PC-9 (cell line): ENCODE results near the gene GPBAR1. TPM values are rescaled to one million over a fixed set of nuclear protein-coding genes. Genes with fewer than 3 reads are reported as not detected.

Source experiments
- BruUV-seq: library from RNA; stranded (reverse); fragments of 400-500 nt; replicated peaks from 2 replicates; lab custom pipeline; 2021; lab: Mats Ljungman, UMichigan
- CTCF ChIA-PET: fragments of 300-600 bp; sonication (Branson Sonifier 250); formaldehyde crosslinking; loops from one replicate; lab custom pipeline; 2022; ENCODE audit warnings: antibody characterized with exemption; lab: Charles Lee
- POLR2A ChIA-PET: fragments of 300-600 bp; sonication (Branson Sonifier 250); formaldehyde crosslinking; loops from one replicate; lab custom pipeline; 2022; ENCODE audit warnings: antibody characterized with exemption; ENCODE audit not compliant: unreplicated experiment; lab: Charles Lee
- DNase-seq, 2 experiments: peaks; one replicate each; pipeline versions ENCODE4 v3.0.0 to v3.0.0-alpha.2; 2015 to 2022; ENCODE audit warnings: mixed read lengths in 1 of 2
- H2AFZ ChIP-seq: fragments of 200-600 bp; sonication (generic); 2 replicates; pipeline ENCODE4 v1.8.1; 2017; ENCODE audit warnings: antibody characterized with exemption
- H3F3A ChIP-seq: fragments of 200-600 bp; sonication (generic); 2 replicates; pipeline ENCODE4 v1.8.1; 2017; ENCODE audit warnings: antibody characterized with exemption, mild to moderate bottlenecking, low read depth; ENCODE audit not compliant: insufficient read depth
- H3K27ac ChIP-seq: fragments of 200-600 bp; sonication (generic); 2 replicates; pipeline ENCODE4 v1.6.1; 2016; ENCODE audit warnings: mixed run types
- H3K27me3 ChIP-seq: fragments of 200-600 bp; sonication (generic); 2 replicates; pipeline ENCODE4 v1.6.1; 2016; ENCODE audit warnings: low read depth, mixed run types; ENCODE audit not compliant: insufficient read depth
- H3K36me3 ChIP-seq: fragments of 200-600 bp; sonication (generic); 2 replicates; pipeline ENCODE4 v1.6.1; 2016; ENCODE audit warnings: low read depth, mixed run types
- H3K4me1 ChIP-seq: fragments of 200-600 bp; sonication (generic); replicated peaks from 2 replicates; pipeline ENCODE4 v1.6.1; 2016; ENCODE audit warnings: mixed run types; ENCODE audit not compliant: insufficient read depth
- H3K4me2 ChIP-seq: fragments of 200-600 bp; sonication (generic); 2 replicates; pipeline ENCODE4 v1.6.1; 2017; ENCODE audit warnings: mixed run types
- H3K4me3 ChIP-seq: fragments of 200-600 bp; sonication (generic); 2 replicates; pipeline ENCODE4 v1.6.1; 2016; ENCODE audit warnings: mixed run types
- H3K79me2 ChIP-seq: fragments of 200-600 bp; sonication (generic); 2 replicates; pipeline ENCODE4 v1.6.1; 2017; ENCODE audit warnings: low read depth, mixed run types
- H3K9me2 ChIP-seq: fragments of 200-600 bp; sonication (generic); 2 replicates; pipeline ENCODE4 v1.8.1; 2017; ENCODE audit warnings: mild to moderate bottlenecking; ENCODE audit not compliant: insufficient read depth
- H3K9me3 ChIP-seq: fragments of 200-600 bp; sonication (generic); 2 replicates; pipeline ENCODE4 v1.8.1; 2016; ENCODE audit warnings: low read depth; ENCODE audit not compliant: insufficient read depth
- H4K20me1 ChIP-seq: fragments of 200-600 bp; sonication (generic); 2 replicates; pipeline ENCODE4 v1.8.1; 2017; ENCODE audit not compliant: insufficient read depth
- EZH2 ChIP-seq: fragments of 200-600 bp; sonication (generic); IDR thresholded peaks from 2 replicates; pipeline ENCODE4 v1.8.0; 2017; ENCODE audit warnings: antibody characterized with exemption, low read depth
- intact Hi-C: fragments of 100-400 bp; cut with micrococcal nuclease; formaldehyde crosslinking; loops from one replicate; pipeline ENCODE4 v1.10.0; 2022; ENCODE audit not compliant: unreplicated experiment
- total RNA-seq: library from RNA; stranded (reverse); gene quantifications from 2 replicates; pipeline ENCODE4 v1.2.3, GENCODE V29; 2021
- TF ChIP-seq, protein P1 (sequence below): fragments of 200-600 bp; sonication (generic); conservative IDR thresholded peaks from 2 replicates; pipeline ENCODE4 v1.6.1; 2017; ENCODE audit warnings: mixed run types, antibody characterized with exemption, mild to moderate bottlenecking, moderate library complexity

GPBAR1 gene
- total RNA-seq, 1 experiment from 2014 or later, result 0.22 TPM

DNA sequence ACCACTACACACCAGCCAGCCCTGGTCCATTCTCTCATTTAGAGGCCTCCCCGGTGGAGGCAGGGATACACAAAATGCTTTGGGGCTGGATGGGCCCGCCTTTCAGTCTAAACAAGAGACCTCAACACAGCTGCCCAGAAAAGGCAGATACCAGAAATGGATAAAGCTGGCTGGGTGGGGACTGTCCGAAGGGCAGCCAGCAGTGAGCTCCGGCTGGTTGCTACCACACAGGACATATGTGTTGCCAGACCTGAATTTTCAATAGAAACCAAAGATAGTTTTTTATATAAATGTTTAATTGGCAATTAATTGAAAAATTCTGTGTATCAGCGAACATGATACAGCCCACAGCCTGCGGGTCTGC, 1.4 kb downstream of the GPBAR1 start:
- Histone ChIP-seq H3K4me3 (no peak overlapping the region), H3F3A (peaks cover 12% of the 10 kb centered on the region; the same call in 1 of the 2 replicates), H3K4me2 (no peak overlapping the region), H2AFZ (no peak overlapping the region), H3K9me3 (no peaks in the 10 kb centered on the region), H3K36me3 (peaks cover 1% of the 10 kb centered on the region; the same call in 1 of the 2 replicates), H4K20me1 (peaks cover 13% of the 10 kb centered on the region; the same call in 1 of the 2 replicates), H3K4me1 (no peaks in the 10 kb centered on the region), H3K9me2 (no peaks in the 10 kb centered on the region), H3K27me3 (no peaks in the 10 kb centered on the region), H3K79me2 (0 out of 2 replicates have a peak, but pooled peaks cover 5% of the 10 kb centered on the region), H3K27ac (no peak overlapping the region)
- intact Hi-C loops, result no loop called here
- no peak for TF ChIP-seq EZH2
- TF ChIP-seq, protein P1, sequence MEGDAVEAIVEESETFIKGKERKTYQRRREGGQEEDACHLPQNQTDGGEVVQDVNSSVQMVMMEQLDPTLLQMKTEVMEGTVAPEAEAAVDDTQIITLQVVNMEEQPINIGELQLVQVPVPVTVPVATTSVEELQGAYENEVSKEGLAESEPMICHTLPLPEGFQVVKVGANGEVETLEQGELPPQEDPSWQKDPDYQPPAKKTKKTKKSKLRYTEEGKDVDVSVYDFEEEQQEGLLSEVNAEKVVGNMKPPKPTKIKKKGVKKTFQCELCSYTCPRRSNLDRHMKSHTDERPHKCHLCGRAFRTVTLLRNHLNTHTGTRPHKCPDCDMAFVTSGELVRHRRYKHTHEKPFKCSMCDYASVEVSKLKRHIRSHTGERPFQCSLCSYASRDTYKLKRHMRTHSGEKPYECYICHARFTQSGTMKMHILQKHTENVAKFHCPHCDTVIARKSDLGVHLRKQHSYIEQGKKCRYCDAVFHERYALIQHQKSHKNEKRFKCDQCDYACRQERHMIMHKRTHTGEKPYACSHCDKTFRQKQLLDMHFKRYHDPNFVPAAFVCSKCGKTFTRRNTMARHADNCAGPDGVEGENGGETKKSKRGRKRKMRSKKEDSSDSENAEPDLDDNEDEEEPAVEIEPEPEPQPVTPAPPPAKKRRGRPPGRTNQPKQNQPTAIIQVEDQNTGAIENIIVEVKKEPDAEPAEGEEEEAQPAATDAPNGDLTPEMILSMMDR, result no peak
- ChIA-PET POLR2A (no interaction called here), CTCF (no interaction called here)
- DNase-seq, result no peak
- BruUV-seq, result no TSS peak

DNA sequence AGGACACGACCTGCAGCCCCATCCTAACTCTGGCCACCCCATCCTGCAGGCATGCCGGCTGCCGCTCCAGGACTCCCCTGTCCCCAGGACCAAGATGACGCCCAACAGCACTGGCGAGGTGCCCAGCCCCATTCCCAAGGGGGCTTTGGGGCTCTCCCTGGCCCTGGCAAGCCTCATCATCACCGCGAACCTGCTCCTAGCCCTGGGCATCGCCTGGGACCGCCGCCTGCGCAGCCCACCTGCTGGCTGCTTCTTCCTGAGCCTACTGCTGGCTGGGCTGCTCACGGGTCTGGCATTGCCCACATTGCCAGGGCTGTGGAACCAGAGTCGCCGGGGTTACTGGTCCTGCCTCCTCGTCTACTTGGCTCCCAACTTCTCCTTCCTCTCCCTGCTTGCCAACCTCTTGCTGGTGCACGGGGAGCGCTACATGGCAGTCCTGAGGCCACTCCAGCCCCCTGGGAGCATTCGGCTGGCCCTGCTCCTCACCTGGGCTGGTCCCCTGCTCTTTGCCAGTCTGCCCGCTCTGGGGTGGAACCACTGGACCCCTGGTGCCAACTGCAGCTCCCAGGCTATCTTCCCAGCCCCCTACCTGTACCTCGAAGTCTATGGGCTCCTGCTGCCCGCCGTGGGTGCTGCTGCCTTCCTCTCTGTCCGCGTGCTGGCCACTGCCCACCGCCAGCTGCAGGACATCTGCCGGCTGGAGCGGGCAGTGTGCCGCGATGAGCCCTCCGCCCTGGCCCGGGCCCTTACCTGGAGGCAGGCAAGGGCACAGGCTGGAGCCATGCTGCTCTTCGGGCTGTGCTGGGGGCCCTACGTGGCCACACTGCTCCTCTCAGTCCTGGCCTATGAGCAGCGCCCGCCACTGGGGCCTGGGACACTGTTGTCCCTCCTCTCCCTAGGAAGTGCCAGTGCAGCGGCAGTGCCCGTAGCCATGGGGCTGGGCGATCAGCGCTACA, 2.1 kb downstream of the GPBAR1 start:
- H3F3A ChIP-seq, result peaks cover 12% of the 10 kb centered on the region; the same call in 1 of the 2 replicates
- peaks cover 19% of the 10 kb centered on the region; the same call in 1 of the 2 replicates for H4K20me1 ChIP-seq
- POLR2A ChIA-PET, result no interaction called here
- no peaks in the 10 kb centered on the region for H3K9me2 ChIP-seq
- no TSS peak for BruUV-seq
- no peak overlapping the region for H3K27ac ChIP-seq
- no peak overlapping the region for H2AFZ ChIP-seq
- TF ChIP-seq, protein P1, result no peak
- TF ChIP-seq EZH2, result no peak
- no peaks in the 10 kb centered on the region for H3K9me3 ChIP-seq
- peaks cover 7% of the 10 kb centered on the region; the same call in 1 of the 2 replicates for H3K36me3 ChIP-seq
- intact Hi-C loops, result no loop called here
- no peaks in the 10 kb centered on the region for H3K27me3 ChIP-seq
- CTCF ChIA-PET, result no interaction called here
- DNase-seq, result no peak
- H3K4me3 ChIP-seq, result no peak overlapping the region
- no peaks in the 10 kb centered on the region for H3K4me1 ChIP-seq
- H3K4me2 ChIP-seq, result no peak overlapping the region
- H3K79me2 ChIP-seq, result peaks cover 12% of the 10 kb centered on the region

GRCh38 chr2:218263817-218264641, 3.2 kb downstream of the GPBAR1 start:
- H3K4me2 ChIP-seq, result no peak overlapping the region
- intact Hi-C loops, result no loop called here

More at GRCh38 chr2:218263817-218264641, 3.2 kb downstream of the GPBAR1 start:
- Histone ChIP-seq H3K36me3 (peaks cover 7% of the 10 kb centered on the region; the same call in 1 of the 2 replicates), H3K9me3 (no peaks in the 10 kb centered on the region), H3F3A (peaks cover 6% of the 10 kb centered on the region; the same call in 1 of the 2 replicates), H3K27ac (no peak overlapping the region), H3K9me2 (no peaks in the 10 kb centered on the region), H4K20me1 (peaks cover 23% of the 10 kb centered on the region), H3K79me2 (peaks cover 22% of the 10 kb centered on the region), H3K4me3 (no peak overlapping the region), H3K27me3 (no peaks in the 10 kb centered on the region), H2AFZ (no peak overlapping the region), H3K4me1 (peaks cover 4% of the 10 kb centered on the region)
- no peak for DNase-seq
- POLR2A ChIA-PET, result no interaction called here
- CTCF ChIA-PET, result no interaction called here
- BruUV-seq, result no TSS peak
- TF ChIP-seq, protein P1, result no peak
- TF ChIP-seq EZH2, result no peak
